HEK293T (cell line): ENCODE data around the gene RPL37.

Experiments used
- BHLHE40 ChIP-seq: fragments of 450-650 bp; IDR thresholded peaks from 2 replicates; pipeline ENCODE4 v1.6.1; 2016; ENCODE audit warnings: mild to moderate bottlenecking, moderate library complexity, borderline replicate concordance
- ELF4 ChIP-seq: fragments of 450-650 bp; IDR thresholded peaks from 2 replicates; pipeline ENCODE4 v1.6.1; 2017; ENCODE audit warnings: antibody characterized with exemption
- FOXK2 ChIP-seq: fragments of 450-650 bp; IDR thresholded peaks from 2 replicates; pipeline ENCODE4 v1.6.1; 2016; ENCODE audit warnings: mild to moderate bottlenecking
- HDGF ChIP-seq: fragments of 450-650 bp; IDR thresholded peaks from 2 replicates; pipeline ENCODE4 v1.6.1; 2017; ENCODE audit warnings: antibody characterized with exemption, borderline replicate concordance
- PKNOX1 ChIP-seq: fragments of 450-650 bp; IDR thresholded peaks from 2 replicates; pipeline ENCODE4 v1.6.1; 2016

GRCh38 chr5:40775846-40776657 lies 59.0 kb downstream of the RPL37 start:
- no peak for TF ChIP-seq PKNOX1
- TF ChIP-seq FOXK2, result no peak
- no peak for TF ChIP-seq ELF4
- TF ChIP-seq BHLHE40, result no peak
- TF ChIP-seq HDGF, result no peak
